SK-N-SH (cell line): ENCODE data around the gene UBE2U. TPM values are rescaled to one million over a fixed set of nuclear protein-coding genes. Genes with fewer than 3 reads are reported as not detected.

Experiments
- CTCF ChIA-PET: fragments of 300-600, 350-600 bp; formaldehyde crosslinking; extraction: SDS; loops from one replicate; lab custom pipeline; 2021; lab: Yijun Ruan, JAX
- POLR2A ChIA-PET: fragments of 350-600 bp; sonication (Branson Sonifier 250); formaldehyde crosslinking; extraction: SDS; loops from one replicate; lab custom pipeline; 2020; ENCODE audit warnings: antibody characterized with exemption, inconsistent platforms; lab: Yijun Ruan, JAX
- DNase-seq: peaks from one replicate; pipeline ENCODE4 v3.0.0; 2012
- H2AFZ ChIP-seq: fragments of 200-600 bp; sonication (generic); 2 replicates; pipeline ENCODE4 v1.8.1; 2016; ENCODE audit warnings: antibody characterized with exemption, mild to moderate bottlenecking, low read depth
- H3F3A ChIP-seq: fragments of 200-600 bp; sonication (generic); replicated peaks from 2 replicates; pipeline ENCODE3; 2016; ENCODE audit warnings: antibody characterized with exemption, mild to moderate bottlenecking; ENCODE audit not compliant: insufficient read depth
- H3K27ac ChIP-seq, 2 experiments: fragments of 200-500 bp in 1 of 2; fragments of 200-600 bp in 1 of 2; sonication (Bioruptor generic) in 1 of 2; sonication (generic), shearing (Covaris generic) in 1 of 2; 2 replicates each; pipeline versions ENCODE4 v1.5.1 to v1.6.1; 2014 to 2016; ENCODE audit warnings: low read depth in 2 of 2, inconsistent platforms in 1 of 2, low read length in 1 of 2, mild to moderate bottlenecking in 1 of 2, mixed read lengths in 1 of 2
- H3K27me3 ChIP-seq: fragments of 200-600 bp; sonication (generic), shearing (Covaris generic); 2 replicates; pipeline ENCODE4 v1.6.1; 2016; ENCODE audit warnings: mixed run types; ENCODE audit not compliant: insufficient read depth
- H3K36me3 ChIP-seq, 2 experiments: fragments of 200-500 bp in 1 of 2; fragments of 200-600 bp in 1 of 2; sonication (Bioruptor generic) in 1 of 2; sonication (generic) in 1 of 2; replicated peaks in 1 of 2; 2 replicates each; pipeline versions ENCODE3 to v1.5.1; 2014 to 2016; ENCODE audit warnings: low read length in 1 of 2, mild to moderate bottlenecking in 1 of 2; ENCODE audit not compliant: insufficient read depth in 2 of 2, control insufficient read depth in 1 of 2
- H3K4me1 ChIP-seq, 2 experiments: fragments of 200-500 bp in 1 of 2; fragments of 200-600 bp in 1 of 2; sonication (Bioruptor generic) in 1 of 2; sonication (generic), shearing (Covaris generic) in 1 of 2; 2 replicates each; pipeline versions ENCODE4 v1.5.1 to v1.6.1; 2014 to 2016; ENCODE audit warnings: low read depth in 1 of 2, low read length in 1 of 2, mixed run types in 1 of 2; ENCODE audit not compliant: insufficient read depth in 2 of 2, control insufficient read depth in 1 of 2
- H3K4me2 ChIP-seq: fragments of 200-600 bp; sonication (generic), shearing (Covaris generic); 2 replicates; pipeline ENCODE4 v1.6.1; 2017; ENCODE audit warnings: mixed run types
- H3K4me3 ChIP-seq, 2 experiments: fragments of 200-500 bp in 1 of 2; fragments of 200-600 bp in 1 of 2; sonication (Bioruptor generic) in 1 of 2; sonication (generic), shearing (Covaris generic) in 1 of 2; 2 replicates each; pipeline versions ENCODE4 v1.5.1 to v1.8.1; 2014 to 2016; ENCODE audit warnings: low read depth in 2 of 2, inconsistent platforms in 1 of 2, low read length in 1 of 2, mild to moderate bottlenecking in 1 of 2, mixed read lengths in 1 of 2, moderate library complexity in 1 of 2
- H3K79me2 ChIP-seq: fragments of 200-600 bp; sonication (generic); 2 replicates; pipeline ENCODE4 v1.8.1; 2017; ENCODE audit warnings: mild to moderate bottlenecking; ENCODE audit not compliant: insufficient read depth
- H3K9ac ChIP-seq: fragments of 200-600 bp; sonication (generic); 2 replicates; pipeline ENCODE4 v1.6.1; 2017; ENCODE audit warnings: mixed run types
- H3K9me2 ChIP-seq: fragments of 200-600 bp; sonication (generic); 2 replicates; pipeline ENCODE4 v1.6.1; 2017; ENCODE audit warnings: mixed run types
- H3K9me3 ChIP-seq: fragments of 200-600 bp; sonication (generic); 2 replicates; pipeline ENCODE4 v1.6.1; 2017; ENCODE audit warnings: mixed run types, mild to moderate bottlenecking, moderate library complexity
- H4K20me1 ChIP-seq: fragments of 200-600 bp; sonication (generic); 2 replicates; pipeline ENCODE4 v1.6.1; 2017; ENCODE audit warnings: mild to moderate bottlenecking, mixed run types; ENCODE audit not compliant: insufficient read depth
- ELF1 ChIP-seq: IDR thresholded peaks from 2 replicates; pipeline ENCODE4 v1.4.0; 2012
- FOSL2 ChIP-seq: IDR thresholded peaks from 2 replicates; pipeline ENCODE4 v1.4.0; 2012; ENCODE audit warnings: low read depth, mild to moderate bottlenecking, moderate library complexity, borderline replicate concordance
- FOXJ3 ChIP-seq: sonication (generic); formaldehyde crosslinking; IDR thresholded peaks from 2 replicates; pipeline ENCODE4 v1.5.1; 2020; ENCODE audit warnings: mild to moderate bottlenecking, missing genetic modification reagents
- FOXM1 ChIP-seq: IDR thresholded peaks from 2 replicates; pipeline ENCODE4 v1.4.0; 2012; ENCODE audit warnings: low read depth, mild to moderate bottlenecking
- GATA2 ChIP-seq: sonication (generic); formaldehyde crosslinking; IDR thresholded peaks from 2 replicates; pipeline ENCODE4 v1.5.0; 2020; ENCODE audit warnings: mild to moderate bottlenecking, missing genetic modification reagents
- JUND ChIP-seq: IDR thresholded peaks from 2 replicates; pipeline ENCODE4 v1.4.0; 2012
- MEF2A ChIP-seq: IDR thresholded peaks from 2 replicates; pipeline ENCODE4 v1.4.0; 2012; ENCODE audit warnings: low read depth, borderline replicate concordance
- MXI1 ChIP-seq: IDR thresholded peaks from 2 replicates; pipeline ENCODE4 v1.6.1; 2012; ENCODE audit warnings: mild to moderate bottlenecking, low read depth, low read length, improper control_type of control experiment
- NFIC ChIP-seq: IDR thresholded peaks from 2 replicates; pipeline ENCODE4 v1.4.0; 2012; ENCODE audit warnings: borderline replicate concordance
- NRF1 ChIP-seq: IDR thresholded peaks from 2 replicates; pipeline ENCODE4 v1.6.1; 2012; ENCODE audit warnings: low read depth, mild to moderate bottlenecking, low read length
- POLR2AphosphoS5 ChIP-seq: IDR thresholded peaks from 2 replicates; pipeline ENCODE4 v1.6.1; 2012; ENCODE audit warnings: low read depth, low read length
- RXRA ChIP-seq: IDR thresholded peaks from 2 replicates; pipeline ENCODE4 v1.4.0; 2012; ENCODE audit warnings: low read depth, mild to moderate bottlenecking, borderline replicate concordance
- SIN3A ChIP-seq: IDR thresholded peaks from 2 replicates; pipeline ENCODE4 v1.6.1; 2012; ENCODE audit warnings: low read depth, mild to moderate bottlenecking, low read length, moderate library complexity, borderline replicate concordance
- TAF1 ChIP-seq: IDR thresholded peaks from 2 replicates; pipeline ENCODE4 v1.6.1; 2012; ENCODE audit warnings: low read depth, mild to moderate bottlenecking, low read length, moderate library complexity, borderline replicate concordance
- TCF12 ChIP-seq: IDR thresholded peaks from 2 replicates; pipeline ENCODE4 v1.4.0; 2012
- TEAD4 ChIP-seq: IDR thresholded peaks from 2 replicates; pipeline ENCODE4 v1.4.0; 2012; ENCODE audit warnings: mild to moderate bottlenecking, borderline replicate concordance; ENCODE audit not compliant: insufficient read depth
- YY1 ChIP-seq: IDR thresholded peaks from 2 replicates; pipeline ENCODE4 v1.4.0; 2012; ENCODE audit warnings: low read depth, mild to moderate bottlenecking
- WGBS: methylation state at CpG from one replicate; pipeline ENCODE4 v1.1.6; 2017; ENCODE audit warnings: low lambda C conversion rate; 5-methylcytosine and 5-hydroxymethylcytosine counted together
- polyA plus RNA-seq, 3 experiments: library from polyadenylated mRNA; depleted of rRNA; stranded (reverse); fragments of >200 nt; gene quantifications; 2 replicates each; pipeline ENCODE4 v1.2.3, GENCODE V29; 2012
- TF ChIP-seq, protein P1 (sequence below): IDR thresholded peaks from 2 replicates; pipeline ENCODE4 v1.4.0; 2012; ENCODE audit warnings: low read depth
- TF ChIP-seq, protein P2 (sequence below): IDR thresholded peaks from 2 replicates; pipeline ENCODE4 v1.6.1; 2012; ENCODE audit warnings: mild to moderate bottlenecking, low read depth, low read length, moderate library complexity
- TF ChIP-seq, protein P3 (sequence below): IDR thresholded peaks from 2 replicates; pipeline ENCODE4 v1.4.0; 2012; ENCODE audit warnings: low read depth, borderline replicate concordance
- TF ChIP-seq, protein P4 (sequence below): fragments of 150-350 bp; IDR thresholded peaks from 2 replicates; pipeline ENCODE4 v1.6.1; 2016; ENCODE audit warnings: mild to moderate bottlenecking, low read depth, low read length
- TF ChIP-seq, protein P5 (sequence below): fragments of 200-600 bp; sonication (generic); IDR thresholded peaks from 2 replicates; pipeline ENCODE4 v1.6.1; 2017; ENCODE audit warnings: antibody characterized with exemption, mild to moderate bottlenecking, moderate library complexity

The UBE2U gene
- polyA plus RNA-seq, 1 of the 3 experiments (the other 2 are of a cell fraction): not detected

DNA sequence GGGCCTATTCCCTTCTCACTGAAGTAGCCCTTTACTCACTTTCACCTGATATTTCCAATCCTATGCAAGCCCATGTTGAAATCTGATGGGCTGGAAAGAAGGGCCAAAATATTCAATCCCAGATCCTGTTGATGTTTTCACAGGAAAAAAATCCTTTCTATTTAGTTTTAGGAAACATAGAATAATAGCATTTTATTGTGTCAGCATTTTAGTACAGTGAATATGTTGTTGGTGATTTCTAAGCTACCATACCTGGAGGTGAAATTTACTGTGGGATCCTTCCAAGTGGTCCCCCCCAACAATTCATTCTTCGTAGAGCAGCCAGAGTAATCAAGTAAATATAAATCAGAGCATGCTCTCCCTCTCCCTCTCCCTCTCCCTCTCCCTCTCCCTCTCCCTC is 3.4 kb upstream of the UBE2U start:
- no peak overlapping the region for H3K27ac ChIP-seq
- no peak overlapping the region for H2AFZ ChIP-seq
- H4K20me1 ChIP-seq: no peaks in the 10 kb centered on the region
- peaks cover 0 to 26% of the 10 kb centered on the region in 2 experiments; a peak in 2 of 4 replicates for H3K4me1 ChIP-seq
- CTCF ChIA-PET: interaction anchor here (1.5 kb wide), 1 partner anchor 43 kb away, joined by 4 read pairs; no protein-coding TSS in a partner anchor
- WGBS: 94% methylated on average over 1 of the region's 1 CpG
- DNase-seq: no peak
- no peaks in the 10 kb centered on the region for H3K36me3 ChIP-seq
- H3K27me3 ChIP-seq: no peaks in the 10 kb centered on the region
- no peaks in the 10 kb centered on the region for H3K9me3 ChIP-seq
- H3K4me2 ChIP-seq: no peak overlapping the region
- no peaks in the 10 kb centered on the region for H3K9me2 ChIP-seq
- TF ChIP-seq SIN3A (no peak), TEAD4 (no peak), RXRA (no peak), NFIC (no peak), NRF1 (no peak), FOSL2 (no peak), FOXM1 (no peak), MEF2A (no peak), JUND (no peak)
- TF ChIP-seq, protein P1, sequence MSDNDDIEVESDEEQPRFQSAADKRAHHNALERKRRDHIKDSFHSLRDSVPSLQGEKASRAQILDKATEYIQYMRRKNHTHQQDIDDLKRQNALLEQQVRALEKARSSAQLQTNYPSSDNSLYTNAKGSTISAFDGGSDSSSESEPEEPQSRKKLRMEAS: no peak
- TF ChIP-seq, protein P2, sequence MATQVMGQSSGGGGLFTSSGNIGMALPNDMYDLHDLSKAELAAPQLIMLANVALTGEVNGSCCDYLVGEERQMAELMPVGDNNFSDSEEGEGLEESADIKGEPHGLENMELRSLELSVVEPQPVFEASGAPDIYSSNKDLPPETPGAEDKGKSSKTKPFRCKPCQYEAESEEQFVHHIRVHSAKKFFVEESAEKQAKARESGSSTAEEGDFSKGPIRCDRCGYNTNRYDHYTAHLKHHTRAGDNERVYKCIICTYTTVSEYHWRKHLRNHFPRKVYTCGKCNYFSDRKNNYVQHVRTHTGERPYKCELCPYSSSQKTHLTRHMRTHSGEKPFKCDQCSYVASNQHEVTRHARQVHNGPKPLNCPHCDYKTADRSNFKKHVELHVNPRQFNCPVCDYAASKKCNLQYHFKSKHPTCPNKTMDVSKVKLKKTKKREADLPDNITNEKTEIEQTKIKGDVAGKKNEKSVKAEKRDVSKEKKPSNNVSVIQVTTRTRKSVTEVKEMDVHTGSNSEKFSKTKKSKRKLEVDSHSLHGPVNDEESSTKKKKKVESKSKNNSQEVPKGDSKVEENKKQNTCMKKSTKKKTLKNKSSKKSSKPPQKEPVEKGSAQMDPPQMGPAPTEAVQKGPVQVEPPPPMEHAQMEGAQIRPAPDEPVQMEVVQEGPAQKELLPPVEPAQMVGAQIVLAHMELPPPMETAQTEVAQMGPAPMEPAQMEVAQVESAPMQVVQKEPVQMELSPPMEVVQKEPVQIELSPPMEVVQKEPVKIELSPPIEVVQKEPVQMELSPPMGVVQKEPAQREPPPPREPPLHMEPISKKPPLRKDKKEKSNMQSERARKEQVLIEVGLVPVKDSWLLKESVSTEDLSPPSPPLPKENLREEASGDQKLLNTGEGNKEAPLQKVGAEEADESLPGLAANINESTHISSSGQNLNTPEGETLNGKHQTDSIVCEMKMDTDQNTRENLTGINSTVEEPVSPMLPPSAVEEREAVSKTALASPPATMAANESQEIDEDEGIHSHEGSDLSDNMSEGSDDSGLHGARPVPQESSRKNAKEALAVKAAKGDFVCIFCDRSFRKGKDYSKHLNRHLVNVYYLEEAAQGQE: no peak
- TF ChIP-seq, protein P3, sequence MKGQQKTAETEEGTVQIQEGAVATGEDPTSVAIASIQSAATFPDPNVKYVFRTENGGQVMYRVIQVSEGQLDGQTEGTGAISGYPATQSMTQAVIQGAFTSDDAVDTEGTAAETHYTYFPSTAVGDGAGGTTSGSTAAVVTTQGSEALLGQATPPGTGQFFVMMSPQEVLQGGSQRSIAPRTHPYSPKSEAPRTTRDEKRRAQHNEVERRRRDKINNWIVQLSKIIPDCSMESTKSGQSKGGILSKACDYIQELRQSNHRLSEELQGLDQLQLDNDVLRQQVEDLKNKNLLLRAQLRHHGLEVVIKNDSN: no peak
- no peak overlapping the region for H3K9ac ChIP-seq
- H3F3A ChIP-seq: no peaks in the 10 kb centered on the region
- no peaks in the 10 kb centered on the region for H3K79me2 ChIP-seq
- H3K4me3 ChIP-seq: no peak overlapping the region
- POLR2A ChIA-PET: no interaction called here

DNA sequence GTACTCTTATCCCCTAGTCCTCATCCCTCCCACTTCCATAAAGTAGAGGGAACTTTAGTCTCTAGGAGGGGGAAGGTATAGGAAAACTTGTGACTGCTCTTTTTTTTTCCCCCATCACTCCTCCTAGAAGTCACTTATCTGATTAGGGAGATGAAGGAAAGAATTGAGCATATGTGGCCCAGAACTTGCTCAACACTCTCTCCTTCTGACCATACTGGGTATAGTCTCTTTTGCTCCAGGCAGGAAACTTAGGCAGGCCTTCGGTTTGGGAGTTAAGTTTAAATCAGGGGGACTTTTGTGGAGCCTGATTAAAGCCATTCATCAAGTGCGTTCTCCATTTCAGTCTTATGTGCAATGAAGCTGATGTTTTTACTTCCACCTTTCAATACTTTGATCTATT is 5.8 kb downstream of the UBE2U start:
- H3K4me1 ChIP-seq: no peaks in the 10 kb centered on the region
- no peaks in the 10 kb centered on the region for H3K27me3 ChIP-seq
- no peaks in the 10 kb centered on the region for H3K79me2 ChIP-seq
- CTCF ChIA-PET: no interaction called here
- H3F3A ChIP-seq: peaks cover 5% of the 10 kb centered on the region
- TF ChIP-seq NFIC (no peak), NRF1 (no peak), MXI1 (no peak), YY1 (no peak), POLR2AphosphoS5 (no peak), SIN3A (no peak), TAF1 (no peak), JUND (no peak), ELF1 (no peak), GATA2 (CRISPR knock-in tag) (no peak), FOXJ3 (no peak), TCF12 (no peak)
- TF ChIP-seq, protein P4, sequence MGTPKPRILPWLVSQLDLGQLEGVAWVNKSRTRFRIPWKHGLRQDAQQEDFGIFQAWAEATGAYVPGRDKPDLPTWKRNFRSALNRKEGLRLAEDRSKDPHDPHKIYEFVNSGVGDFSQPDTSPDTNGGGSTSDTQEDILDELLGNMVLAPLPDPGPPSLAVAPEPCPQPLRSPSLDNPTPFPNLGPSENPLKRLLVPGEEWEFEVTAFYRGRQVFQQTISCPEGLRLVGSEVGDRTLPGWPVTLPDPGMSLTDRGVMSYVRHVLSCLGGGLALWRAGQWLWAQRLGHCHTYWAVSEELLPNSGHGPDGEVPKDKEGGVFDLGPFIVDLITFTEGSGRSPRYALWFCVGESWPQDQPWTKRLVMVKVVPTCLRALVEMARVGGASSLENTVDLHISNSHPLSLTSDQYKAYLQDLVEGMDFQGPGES: no peak
- TF ChIP-seq, protein P3: no peak
- TF ChIP-seq, protein P5, sequence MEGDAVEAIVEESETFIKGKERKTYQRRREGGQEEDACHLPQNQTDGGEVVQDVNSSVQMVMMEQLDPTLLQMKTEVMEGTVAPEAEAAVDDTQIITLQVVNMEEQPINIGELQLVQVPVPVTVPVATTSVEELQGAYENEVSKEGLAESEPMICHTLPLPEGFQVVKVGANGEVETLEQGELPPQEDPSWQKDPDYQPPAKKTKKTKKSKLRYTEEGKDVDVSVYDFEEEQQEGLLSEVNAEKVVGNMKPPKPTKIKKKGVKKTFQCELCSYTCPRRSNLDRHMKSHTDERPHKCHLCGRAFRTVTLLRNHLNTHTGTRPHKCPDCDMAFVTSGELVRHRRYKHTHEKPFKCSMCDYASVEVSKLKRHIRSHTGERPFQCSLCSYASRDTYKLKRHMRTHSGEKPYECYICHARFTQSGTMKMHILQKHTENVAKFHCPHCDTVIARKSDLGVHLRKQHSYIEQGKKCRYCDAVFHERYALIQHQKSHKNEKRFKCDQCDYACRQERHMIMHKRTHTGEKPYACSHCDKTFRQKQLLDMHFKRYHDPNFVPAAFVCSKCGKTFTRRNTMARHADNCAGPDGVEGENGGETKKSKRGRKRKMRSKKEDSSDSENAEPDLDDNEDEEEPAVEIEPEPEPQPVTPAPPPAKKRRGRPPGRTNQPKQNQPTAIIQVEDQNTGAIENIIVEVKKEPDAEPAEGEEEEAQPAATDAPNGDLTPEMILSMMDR: no peak
- TF ChIP-seq, all 33 proteins: peak for 0
- Histone ChIP-seq H3K4me2 (no peak overlapping the region), H3K9ac (no peak overlapping the region), H3K9me3 (no peaks in the 10 kb centered on the region), H3K4me3 (no peak overlapping the region), H3K36me3 (no peaks in the 10 kb centered on the region), H3K27ac (no peak overlapping the region), H4K20me1 (no peaks in the 10 kb centered on the region), H2AFZ (no peak overlapping the region), H3K9me2 (no peaks in the 10 kb centered on the region)
- no peak for DNase-seq
- POLR2A ChIA-PET: no interaction called here
- 94% methylated on average over 2 of the region's 2 CpGs for WGBS
